Psoas muscle (tissue), 8 donors: Measurements from ENCODE around the gene KAT2B. TPM values are rescaled to one million over a fixed set of nuclear protein-coding genes. Genes with fewer than 3 reads are reported as not detected.

ENCODE experiments used
- ATAC-seq, 4 donors: fragments of 200-7000 bp; cut with Tn5 transposase; one replicate each; pipeline ENCODE4 v1.9.1; 2020; ENCODE audit warnings: moderate library complexity in 3 of 4, mild to moderate bottlenecking in 2 of 4
- DNase-seq, 2 donors: peaks; one replicate each; pipeline ENCODE4 v3.0.0-alpha.2; 2020
- H3K27ac ChIP-seq: fragments of 200-600 bp; one replicate; pipeline ENCODE4 v1.8.0; 2022
- H3K27me3 ChIP-seq, 3 donors: fragments of 200-600 bp in 1 of 3; one replicate each; pipeline versions ENCODE4 v1.6.1 to v1.8.0; 2013 to 2022; ENCODE audit warnings: low read length in 2 of 3, mild to moderate bottlenecking in 2 of 3, moderate library complexity in 1 of 3; ENCODE audit not compliant: insufficient read depth in 3 of 3
- H3K36me3 ChIP-seq, 2 donors: fragments of 200-600 bp in 1 of 2; one replicate each; pipeline versions ENCODE4 v1.6.1 to v1.8.0; 2013 to 2022; ENCODE audit warnings: low read depth in 1 of 2, mild to moderate bottlenecking in 1 of 2, moderate library complexity in 1 of 2; ENCODE audit not compliant: insufficient read depth in 1 of 2
- H3K4me1 ChIP-seq: fragments of 200-600 bp; one replicate; pipeline ENCODE4 v1.8.0; 2022
- H3K4me3 ChIP-seq: fragments of 200-600 bp; one replicate; pipeline ENCODE4 v1.8.0; 2022; ENCODE audit warnings: mild to moderate bottlenecking
- H3K9me3 ChIP-seq: fragments of 200-600 bp; one replicate; pipeline ENCODE4 v1.8.0; 2022
- CTCF ChIP-seq: fragments of 200-600 bp; IDR thresholded peaks from one replicate; pipeline ENCODE4 v1.8.0; 2022; ENCODE audit warnings: antibody characterized with exemption
- WGBS, 3 donors: extraction: QIAGEN DNeasy Blood & Tissue Kit; methylation state at CpG; one replicate each; pipeline versions ENCODE4 v1.1.6 to v1.1.7; 2013; 5-methylcytosine and 5-hydroxymethylcytosine counted together
- intact Hi-C, 2 donors: fragments of 100-400 bp; cut with DNase I; formaldehyde crosslinking; loops; one replicate each; pipeline versions ENCODE4 v1.11.0 to v1.14.2; 2022
- polyA plus RNA-seq, 3 donors: library from polyadenylated mRNA; stranded (reverse); fragments of 200-250 nt; gene quantifications; one replicate each; pipeline ENCODE4 v1.2.3, GENCODE V29; 2013
- total RNA-seq, 4 donors: library from RNA; stranded (reverse); fragmentation: NEBNext Ultra II Directional in 2 of 4; extraction: Animal tissue kit (Norgen Biotek cat#: 25700) in 2 of 4; gene quantifications; one replicate each; pipeline versions ENCODE4 v1.2.1 to v1.2.4, GENCODE V29; 2021 to 2023
- donor health status: healthy with polysubstance abuse.
- donor health status: DM: no; HTN: no; CAD: no; lungs with moderate emphysema.
- donor health status: Bipolar disorder and iron deficiency.
- donor health status: healthy.
- donor health status: DM: yes; HTN: yes; CAD: no.
- donor health status: DM: no; HTN: no; CAD: no.
- donor health status: DM: no; HTN: no; CAD: no.
- donor health status: DM: yes; HTN: yes; CAD: no.

KAT2B gene
- total and polyA plus RNA-seq, 7 donors: 10.8 to 62.2 (median 28.3) TPM

- Histone ChIP-seq H3K4me1 (peaks cover 52% of the 10 kb centered on the region), H3K27me3 (no peaks in the 10 kb centered on the region), H3K4me3 (no peak overlapping the region), H3K27ac (peak overlapping the region; percentile 85), H3K36me3 (peaks cover 0 to 7% of the 10 kb centered on the region in 2 donors), H3K9me3 (no peaks in the 10 kb centered on the region)
- ATAC-seq: peak; percentile 88 to 98 (median 96)
- 21 to 33% (median 23%) methylated on average over 2 of the region's 2 CpGs for WGBS, 3 donors
- no peak for DNase-seq
- intact Hi-C loops: no loop called here
- no peak for TF ChIP-seq CTCF
Measured at GRCh38 chr3:20071175-20071574, 30.9 kb downstream of the KAT2B start.

DNA sequence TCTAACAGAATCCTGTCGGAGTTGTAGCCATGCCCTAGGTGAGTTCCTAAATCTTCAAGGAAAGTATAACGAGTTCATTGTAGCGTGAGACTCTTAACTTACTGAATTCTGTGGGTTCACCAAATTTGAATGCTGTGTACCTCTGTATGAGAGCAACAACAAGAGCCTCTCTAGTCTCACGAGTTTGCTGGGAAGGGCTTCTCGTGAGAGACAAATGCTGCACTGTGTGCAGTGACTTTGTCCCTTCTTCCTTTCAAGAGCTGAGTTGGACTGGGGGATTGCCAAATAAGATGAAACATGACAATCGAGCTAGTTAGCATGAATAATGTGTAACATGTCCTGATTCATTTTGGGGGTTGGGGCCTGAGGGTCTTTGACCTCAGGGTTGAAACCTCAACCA is 32.2 kb downstream of the KAT2B start:
- 57 to 71% (median 60%) methylated on average over 6 of the region's 6 CpGs for WGBS, 3 donors
- Histone ChIP-seq H3K9me3 (no peaks in the 10 kb centered on the region), H3K36me3 (peaks cover 0 to 7% of the 10 kb centered on the region in 2 donors), H3K27ac (peak overlapping the region; percentile 85), H3K4me1 (peaks cover 40% of the 10 kb centered on the region), H3K4me3 (no peak overlapping the region), H3K27me3 (no peaks in the 10 kb centered on the region)
- intact Hi-C loops: no loop called here
- no peak for TF ChIP-seq CTCF
- ATAC-seq (peak in 1 of 4 donors; percentile 51), DNase-seq (no peak)

DNA sequence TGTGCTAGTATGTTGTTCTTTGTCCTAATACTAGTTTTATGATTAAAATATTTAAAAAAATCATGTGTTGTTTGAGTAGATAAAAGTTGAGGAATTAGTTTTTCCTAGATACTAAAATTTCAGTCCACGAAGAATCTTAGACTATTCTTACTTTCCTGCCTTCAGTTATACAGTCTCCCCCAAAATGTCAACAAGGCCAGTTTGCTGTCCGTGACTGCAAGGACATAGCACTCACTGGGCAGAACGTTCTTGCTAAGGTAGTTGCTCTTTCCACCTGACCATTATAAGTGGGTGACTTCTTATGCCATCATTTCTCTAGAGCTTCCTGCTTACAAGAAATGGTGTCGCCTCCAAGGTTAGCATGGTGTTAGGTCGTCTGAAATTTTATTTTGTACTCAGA is 32.8 kb downstream of the KAT2B start:
- peak in 1 of 4 donors; percentile 7 for ATAC-seq
- DNase-seq: no peak
- Histone ChIP-seq H3K9me3 (no peaks in the 10 kb centered on the region), H3K4me3 (no peak overlapping the region), H3K27me3 (no peaks in the 10 kb centered on the region), H3K36me3 (peaks cover 0 to 7% of the 10 kb centered on the region in 2 donors), H3K27ac (peak overlapping the region; percentile 85), H3K4me1 (peaks cover 40% of the 10 kb centered on the region)
- no peak for TF ChIP-seq CTCF
- intact Hi-C loops: no loop called here
- 55 to 69% (median 64%) methylated on average over 5 of the region's 5 CpGs for WGBS, 3 donors

- H3K36me3 ChIP-seq: peaks cover 0 to 7% of the 10 kb centered on the region in 2 donors
- no peaks in the 10 kb centered on the region for H3K27me3 ChIP-seq
- H3K9me3 ChIP-seq: no peaks in the 10 kb centered on the region
- H3K4me3 ChIP-seq: no peak overlapping the region
- no peak for DNase-seq
- 63 to 82% (median 69%) methylated on average over 4 of the region's 4 CpGs for WGBS, 3 donors
- peak overlapping the region; percentile 85 for H3K27ac ChIP-seq
- TF ChIP-seq CTCF: no peak
- H3K4me1 ChIP-seq: peaks cover 36% of the 10 kb centered on the region
- no peak for ATAC-seq
- intact Hi-C loops: no loop called here
Measured at GRCh38 chr3:20073683-20074082, 33.4 kb downstream of the KAT2B start.
